Activated naive CD4-positive, alpha-beta T cell treated with anti-CD3 and anti-CD28 coated beads for 36 hours (primary cell): ENCODE data around the gene SYNJ1. TPM values are rescaled to one million over a fixed set of nuclear protein-coding genes. Genes with fewer than 3 reads are reported as not detected.
"Not testable (repeated sequence)": the region's sequence is repeated elsewhere in the genome, so short reads cannot be mapped to it uniquely, and the experiment has no call there.

Experiments used
- CTCF ChIA-PET: fragments of 350-600 bp; sonication (Branson Sonifier 250); formaldehyde crosslinking; loops from one replicate; lab custom pipeline; 2021; ENCODE audit warnings: antibody characterized with exemption; lab: Charles Lee
- DNase-seq: peaks from one replicate; pipeline ENCODE4 v3.0.0-alpha.2; 2020
- H3K27ac Mint-ChIP-seq: one replicate; pipeline ENCODE4 v1.8.0; 2021; ENCODE audit warnings: mild to moderate bottlenecking, mixed read lengths
- H3K27me3 Mint-ChIP-seq: one replicate; pipeline ENCODE4 v1.8.0; 2021; ENCODE audit warnings: low read depth, mixed read lengths
- H3K36me3 Mint-ChIP-seq: one replicate; pipeline ENCODE4 v1.8.0; 2021; ENCODE audit warnings: low read depth, mixed read lengths
- H3K4me1 Mint-ChIP-seq: one replicate; pipeline ENCODE4 v1.8.0; 2021; ENCODE audit warnings: low read depth, mixed read lengths
- H3K4me3 Mint-ChIP-seq: one replicate; pipeline ENCODE4 v1.8.0; 2021; ENCODE audit warnings: mild to moderate bottlenecking, moderate library complexity, mixed read lengths
- H3K9me3 Mint-ChIP-seq: one replicate; pipeline ENCODE4 v1.8.0; 2021; ENCODE audit warnings: mixed read lengths
- intact Hi-C: fragments of 100-400 bp; cut with micrococcal nuclease; formaldehyde crosslinking; loops from one replicate; pipeline ENCODE4 v1.15.1; 2023
- total RNA-seq, 2 experiments: library from RNA; stranded (reverse); gene quantifications; one replicate each; pipeline ENCODE4 v1.2.3, GENCODE V29; 2021

Gene SYNJ1, protein sequence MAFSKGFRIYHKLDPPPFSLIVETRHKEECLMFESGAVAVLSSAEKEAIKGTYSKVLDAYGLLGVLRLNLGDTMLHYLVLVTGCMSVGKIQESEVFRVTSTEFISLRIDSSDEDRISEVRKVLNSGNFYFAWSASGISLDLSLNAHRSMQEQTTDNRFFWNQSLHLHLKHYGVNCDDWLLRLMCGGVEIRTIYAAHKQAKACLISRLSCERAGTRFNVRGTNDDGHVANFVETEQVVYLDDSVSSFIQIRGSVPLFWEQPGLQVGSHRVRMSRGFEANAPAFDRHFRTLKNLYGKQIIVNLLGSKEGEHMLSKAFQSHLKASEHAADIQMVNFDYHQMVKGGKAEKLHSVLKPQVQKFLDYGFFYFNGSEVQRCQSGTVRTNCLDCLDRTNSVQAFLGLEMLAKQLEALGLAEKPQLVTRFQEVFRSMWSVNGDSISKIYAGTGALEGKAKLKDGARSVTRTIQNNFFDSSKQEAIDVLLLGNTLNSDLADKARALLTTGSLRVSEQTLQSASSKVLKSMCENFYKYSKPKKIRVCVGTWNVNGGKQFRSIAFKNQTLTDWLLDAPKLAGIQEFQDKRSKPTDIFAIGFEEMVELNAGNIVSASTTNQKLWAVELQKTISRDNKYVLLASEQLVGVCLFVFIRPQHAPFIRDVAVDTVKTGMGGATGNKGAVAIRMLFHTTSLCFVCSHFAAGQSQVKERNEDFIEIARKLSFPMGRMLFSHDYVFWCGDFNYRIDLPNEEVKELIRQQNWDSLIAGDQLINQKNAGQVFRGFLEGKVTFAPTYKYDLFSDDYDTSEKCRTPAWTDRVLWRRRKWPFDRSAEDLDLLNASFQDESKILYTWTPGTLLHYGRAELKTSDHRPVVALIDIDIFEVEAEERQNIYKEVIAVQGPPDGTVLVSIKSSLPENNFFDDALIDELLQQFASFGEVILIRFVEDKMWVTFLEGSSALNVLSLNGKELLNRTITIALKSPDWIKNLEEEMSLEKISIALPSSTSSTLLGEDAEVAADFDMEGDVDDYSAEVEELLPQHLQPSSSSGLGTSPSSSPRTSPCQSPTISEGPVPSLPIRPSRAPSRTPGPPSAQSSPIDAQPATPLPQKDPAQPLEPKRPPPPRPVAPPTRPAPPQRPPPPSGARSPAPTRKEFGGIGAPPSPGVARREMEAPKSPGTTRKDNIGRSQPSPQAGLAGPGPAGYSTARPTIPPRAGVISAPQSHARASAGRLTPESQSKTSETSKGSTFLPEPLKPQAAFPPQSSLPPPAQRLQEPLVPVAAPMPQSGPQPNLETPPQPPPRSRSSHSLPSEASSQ (N-terminal part only)
- 10 to 100 TPM in 1 of 2 experiments, 1 to 10 TPM in 1; 7.4 to 10.9 TPM for total RNA-seq

DNA sequence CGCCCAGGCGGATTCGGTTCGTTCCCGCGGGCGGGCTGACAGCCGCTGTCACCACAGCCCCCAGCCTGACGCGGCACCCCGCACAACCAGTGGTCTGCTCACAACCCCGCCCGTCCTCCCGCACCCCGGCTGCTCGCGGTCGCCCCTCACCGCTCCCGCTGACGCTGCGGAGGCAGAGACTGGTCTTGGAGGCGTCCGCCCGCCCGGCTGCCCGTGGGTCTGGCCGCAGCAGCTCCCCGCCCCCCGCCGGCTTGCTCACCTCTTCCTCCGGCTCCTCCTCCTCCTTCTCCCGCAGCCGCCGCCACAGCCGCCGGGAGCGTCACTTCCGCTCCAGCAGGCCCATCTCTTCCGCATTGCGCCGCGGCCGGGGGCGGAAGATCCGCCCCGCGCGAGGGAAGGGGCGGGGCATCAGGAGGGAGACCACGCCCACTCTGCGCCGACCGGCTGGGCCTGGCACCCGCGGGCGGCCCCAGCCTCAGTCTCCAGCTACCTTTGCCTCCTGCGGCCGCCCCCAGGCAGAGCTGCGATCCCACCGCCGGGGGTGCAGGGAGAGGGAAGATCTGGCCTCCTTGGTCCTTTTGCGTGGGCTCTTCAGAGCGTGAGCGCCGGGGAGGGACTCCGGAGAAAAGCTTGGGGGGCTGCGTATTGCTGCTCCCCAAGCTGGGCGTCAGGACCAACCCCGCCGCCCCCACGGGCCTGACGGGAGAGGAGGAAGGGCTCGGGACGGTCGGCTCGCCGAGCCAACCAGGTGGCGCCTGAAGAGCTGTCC lies at the start of gene SYNJ1:
Gene SYNJ1 (minus strand): TSS at position 327 of the 769 bp plus-strand sequence. CDS start 1,118 bp downstream, outside the sequence.
- peaks cover 45% of the 10 kb centered on the region for H3K4me1 Mint-ChIP-seq
- H3K4me3 Mint-ChIP-seq, result peak within 1 kb of the TSS; percentile 96
- no peaks in the 10 kb centered on the region for H3K27me3 Mint-ChIP-seq
- H3K9me3 Mint-ChIP-seq, result no peaks in the 10 kb centered on the region
- peak; percentile 94 for DNase-seq
- CTCF ChIA-PET, result interaction anchor here (0.7 to 1.0 kb wide), 2 partner anchors 33 to 77 kb away, joined by 3 read pairs; no protein-coding TSS in a partner anchor
- intact Hi-C loops, result loop anchor here (1.0 to 5.0 kb wide), 10 partner anchors 44 to 914 kb away; partner anchors contain the start of genes CFAP298, CRYZL1, EVA1C and GART
- H3K36me3 Mint-ChIP-seq, result peaks cover 10% of the 10 kb centered on the region
- H3K27ac Mint-ChIP-seq, result peak within 1 kb of the TSS; percentile 88

DNA sequence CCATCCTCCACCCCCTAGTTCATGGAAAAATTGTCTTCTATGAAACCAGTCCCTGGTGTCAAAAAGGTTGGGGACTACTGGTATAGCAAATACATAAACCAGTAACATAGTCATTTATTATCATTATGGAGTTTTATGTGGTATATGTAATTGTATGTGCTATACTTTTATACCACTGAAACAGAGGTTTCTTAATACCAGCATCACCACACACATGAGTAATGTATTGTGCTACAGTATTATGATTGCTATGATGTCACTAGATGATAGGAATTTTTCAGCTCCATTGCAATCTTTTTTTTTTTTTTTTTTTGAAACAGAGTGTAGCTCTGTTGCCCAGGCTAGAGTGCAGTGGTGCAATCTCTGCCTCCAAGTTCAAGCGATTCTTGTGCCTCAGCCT lies 49.5 kb upstream of the SYNJ1 start:
- Mint-ChIP-seq H3K27me3 (no peaks in the 10 kb centered on the region), H3K9me3 (no peaks in the 10 kb centered on the region), H3K4me3 (no peak overlapping the region), H3K27ac (no peak overlapping the region), H3K36me3 (no peaks in the 10 kb centered on the region), H3K4me1 (peaks cover 24% of the 10 kb centered on the region)
- intact Hi-C loops, result no loop called here
- CTCF ChIA-PET, result interaction anchor here (0.6 to 0.8 kb wide), 3 partner anchors 31 to 900 kb away, joined by 3 read pairs; no protein-coding TSS in a partner anchor
- no peak for DNase-seq

DNA sequence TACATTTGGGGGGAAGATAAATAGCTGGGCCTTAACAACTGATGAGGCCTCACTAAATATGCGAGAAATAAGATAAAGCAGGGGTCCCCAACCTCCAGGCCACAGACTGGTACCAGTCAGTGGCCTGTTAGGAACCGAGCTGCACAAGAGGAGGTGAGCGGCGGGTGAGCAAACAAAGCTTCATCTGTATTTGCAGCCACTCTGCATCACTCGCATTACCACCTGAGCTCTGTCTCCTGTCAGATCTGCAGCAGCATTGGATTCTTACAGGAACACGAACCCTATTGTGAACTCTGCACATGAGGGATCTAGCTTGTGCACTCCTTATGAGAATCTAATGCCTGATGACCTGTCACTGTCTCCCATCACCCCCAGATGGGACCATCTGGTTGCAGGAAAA lies 48.9 kb upstream of the SYNJ1 start:
- H3K9me3 Mint-ChIP-seq, result no peaks in the 10 kb centered on the region
- no peaks in the 10 kb centered on the region for H3K27me3 Mint-ChIP-seq
- H3K36me3 Mint-ChIP-seq, result peaks cover 3% of the 10 kb centered on the region
- CTCF ChIA-PET, result interaction anchor here (0.6 to 0.8 kb wide), 2 partner anchors 32 to 93 kb away, joined by 3 to 4 read pairs; no protein-coding TSS in a partner anchor
- no peak overlapping the region for H3K27ac Mint-ChIP-seq
- no peak overlapping the region for H3K4me3 Mint-ChIP-seq
- H3K4me1 Mint-ChIP-seq, result peaks cover 21% of the 10 kb centered on the region
- no peak for DNase-seq
- intact Hi-C loops, result no loop called here

DNA sequence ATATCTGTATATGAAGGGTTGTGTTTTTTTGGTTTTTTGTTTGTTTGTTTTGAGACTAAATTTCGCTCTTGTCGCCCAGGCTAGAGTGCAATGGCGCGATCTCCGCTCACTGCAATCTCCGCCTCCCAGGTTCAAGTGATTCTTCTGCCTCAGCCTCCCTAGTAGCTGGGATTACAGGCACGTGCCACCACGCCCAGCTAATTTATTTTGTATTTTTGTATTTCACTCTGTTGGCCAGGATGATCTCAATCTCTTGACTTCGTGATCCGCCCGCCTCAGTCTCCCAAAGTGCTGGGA lies 45.2 kb upstream of the SYNJ1 start:
- CTCF ChIA-PET, result interaction anchor here (2.5 kb wide), 1 partner anchor 53 kb away, joined by 11 read pairs; no protein-coding TSS in a partner anchor
- intact Hi-C loops, result loop anchor here (2.0 to 5.0 kb wide), 5 partner anchors 380 to 1041 kb away; partner anchors contain the start of genes ITSN1, SCAF4, TMEM50B and URB1
- Mint-ChIP-seq H3K4me1 (peaks cover 40% of the 10 kb centered on the region), H3K27ac (peak overlapping the region; percentile 99), H3K36me3 (peaks cover 22% of the 10 kb centered on the region), H3K4me3 (peak overlapping the region; percentile 94)
- not testable (repeated sequence) for H3K9me3 Mint-ChIP-seq, H3K27me3 Mint-ChIP-seq, DNase-seq

DNA sequence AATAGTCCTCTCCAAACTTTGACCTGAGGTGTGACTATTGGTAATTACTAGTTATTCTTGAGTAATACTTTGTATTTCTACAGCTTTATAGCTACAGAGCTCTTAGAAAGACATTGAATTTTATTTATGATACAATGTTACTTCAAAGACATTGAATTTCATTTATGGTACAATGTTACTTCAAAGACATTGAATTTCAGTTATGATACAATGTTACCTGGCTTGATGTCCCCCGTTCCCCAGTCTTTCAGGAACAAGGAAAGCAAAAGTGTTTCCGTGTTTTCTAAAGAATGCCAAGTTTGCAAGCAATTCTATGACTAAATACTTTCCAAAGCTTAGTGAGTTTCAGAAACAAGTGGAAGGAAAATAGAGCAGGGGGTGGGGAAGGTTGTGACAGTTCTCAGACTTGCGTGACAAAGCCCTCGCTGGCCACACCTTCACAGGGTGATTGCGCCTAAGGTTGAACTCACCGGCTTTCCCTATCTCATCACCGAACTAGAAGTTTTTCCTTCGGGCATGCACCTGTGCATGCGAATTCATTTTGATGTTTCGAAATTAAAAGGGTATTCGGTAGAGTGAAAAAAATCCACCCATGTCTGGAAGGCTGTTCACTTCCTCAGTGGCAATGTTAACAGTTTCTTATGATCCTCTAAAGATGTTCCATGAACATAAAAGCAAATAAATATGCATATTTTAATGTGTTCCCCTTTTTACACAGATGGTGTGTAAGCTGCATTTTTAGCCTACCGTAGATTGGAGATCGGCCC lies 44.7 kb upstream of the SYNJ1 start:
- Mint-ChIP-seq H3K4me3 (peak overlapping the region; percentile 94), H3K27ac (peak overlapping the region; percentile 99), H3K9me3 (no peaks in the 10 kb centered on the region), H3K4me1 (peaks cover 44% of the 10 kb centered on the region), H3K27me3 (no peaks in the 10 kb centered on the region), H3K36me3 (peaks cover 27% of the 10 kb centered on the region)
- peak; percentile 85 for DNase-seq
- CTCF ChIA-PET, result interaction anchor here (1.5 to 2.5 kb wide), 3 partner anchors 19 to 54 kb away, joined by 4 to 11 read pairs (median 5); no protein-coding TSS in a partner anchor
- intact Hi-C loops, result loop anchor here (1.0 to 5.0 kb wide), 13 partner anchors 34 to 1040 kb away; partner anchors contain the start of genes CFAP298, ITSN1, MIS18A and SCAF4

DNA sequence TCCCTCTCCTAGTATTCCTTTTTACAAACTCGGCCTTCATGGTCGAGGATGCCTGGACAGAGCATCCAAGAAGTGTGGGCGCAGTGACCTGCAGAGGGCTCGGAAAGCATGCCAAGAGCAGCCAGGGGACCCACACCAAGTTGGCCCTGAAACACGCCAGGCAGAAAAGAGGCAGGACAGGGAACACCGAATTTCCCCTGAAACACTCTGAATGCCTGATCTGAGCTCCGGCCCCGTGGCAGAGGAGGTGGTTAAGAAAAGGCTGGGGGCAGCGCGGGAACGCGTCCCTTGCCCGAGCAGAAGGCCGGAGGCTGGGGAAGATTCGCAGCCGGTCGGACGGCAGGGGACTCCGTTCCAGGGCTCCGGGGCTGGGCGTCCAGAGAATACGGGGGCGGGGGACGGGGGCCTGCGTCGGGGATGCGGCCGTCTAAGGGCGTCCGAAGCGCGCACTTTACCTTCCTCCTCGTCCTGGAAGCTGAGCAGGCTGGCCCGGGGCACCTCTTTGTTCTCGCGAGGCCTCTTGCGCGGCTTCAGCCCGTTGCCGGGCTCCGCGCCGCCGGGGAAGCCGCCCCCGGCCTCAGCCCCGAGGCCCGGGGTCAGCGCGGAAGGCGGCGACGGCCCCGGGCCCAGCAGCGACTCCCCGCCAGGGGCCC lies 43.2 kb upstream of the SYNJ1 start:
- H3K27me3 Mint-ChIP-seq, result no peaks in the 10 kb centered on the region
- CTCF ChIA-PET, result interaction anchor here (0.6 to 2.5 kb wide), 14 partner anchors 9 to 584 kb away, joined by 3 to 11 read pairs (median 4); no protein-coding TSS in a partner anchor
- no peaks in the 10 kb centered on the region for H3K9me3 Mint-ChIP-seq
- H3K4me3 Mint-ChIP-seq, result peak overlapping the region; percentile 92
- peaks cover 38% of the 10 kb centered on the region for H3K36me3 Mint-ChIP-seq
- intact Hi-C loops, result loop anchor here (1.0 to 5.0 kb wide), 5 partner anchors 358 to 1039 kb away; partner anchors contain the start of genes EVA1C, IFNAR1, SCAF4 and TMEM50B
- peak; percentile 67 for DNase-seq
- peaks cover 54% of the 10 kb centered on the region for H3K4me1 Mint-ChIP-seq
- H3K27ac Mint-ChIP-seq, result peak overlapping the region; percentile 89

DNA sequence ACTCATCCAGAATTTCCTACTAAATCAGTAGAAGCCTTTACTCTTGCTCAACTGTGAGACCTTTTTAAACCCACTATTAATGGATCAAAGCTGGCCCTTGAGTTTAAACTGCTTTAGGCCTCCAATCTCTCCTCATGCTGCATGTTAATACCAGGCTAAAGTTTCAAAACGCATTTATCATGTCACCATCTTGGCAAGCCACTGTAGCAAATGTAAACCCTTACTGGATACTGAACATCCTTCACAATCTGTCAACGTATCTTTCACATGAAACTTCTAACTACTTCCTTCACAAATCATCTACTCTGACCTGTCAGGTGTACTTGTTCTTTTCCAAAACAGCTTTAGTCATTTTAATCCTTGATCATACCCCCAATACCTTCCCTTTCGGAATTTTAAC lies 40.7 kb upstream of the SYNJ1 start:
- Mint-ChIP-seq H3K27me3 (no peaks in the 10 kb centered on the region), H3K36me3 (peaks cover 51% of the 10 kb centered on the region), H3K27ac (no peak overlapping the region), H3K4me1 (peaks cover 65% of the 10 kb centered on the region), H3K4me3 (no peak overlapping the region), H3K9me3 (no peaks in the 10 kb centered on the region)
- DNase-seq, result no peak
- intact Hi-C loops, result no loop called here
- CTCF ChIA-PET, result no interaction called here

DNA sequence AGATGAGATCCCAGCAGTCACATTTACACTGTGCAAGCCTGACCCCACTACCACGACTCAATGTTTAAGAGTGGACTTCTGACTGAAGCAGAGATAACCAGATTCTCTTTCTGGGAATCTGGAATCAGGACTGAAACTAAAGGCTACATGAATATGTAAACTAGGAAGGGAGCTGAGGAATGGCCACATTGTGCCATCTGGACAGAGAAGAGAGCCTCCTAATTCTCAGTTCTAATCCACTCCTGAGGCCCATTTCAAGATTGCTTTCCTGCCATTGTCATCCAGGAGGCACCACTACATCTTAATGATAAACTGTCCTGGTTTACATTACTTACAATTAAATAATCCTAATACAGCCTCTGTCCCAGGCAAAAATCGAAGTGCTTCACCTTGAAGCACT lies 37.2 kb upstream of the SYNJ1 start:
- Mint-ChIP-seq H3K36me3 (peaks cover 67% of the 10 kb centered on the region), H3K27ac (no peak overlapping the region), H3K9me3 (no peaks in the 10 kb centered on the region), H3K4me1 (peaks cover 58% of the 10 kb centered on the region), H3K27me3 (no peaks in the 10 kb centered on the region), H3K4me3 (no peak overlapping the region)
- DNase-seq, result no peak
- intact Hi-C loops, result no loop called here
- CTCF ChIA-PET, result interaction anchor here (1.0 to 1.3 kb wide), 3 partner anchors 9 to 61 kb away, joined by 3 to 5 read pairs (median 5); no protein-coding TSS in a partner anchor

DNA sequence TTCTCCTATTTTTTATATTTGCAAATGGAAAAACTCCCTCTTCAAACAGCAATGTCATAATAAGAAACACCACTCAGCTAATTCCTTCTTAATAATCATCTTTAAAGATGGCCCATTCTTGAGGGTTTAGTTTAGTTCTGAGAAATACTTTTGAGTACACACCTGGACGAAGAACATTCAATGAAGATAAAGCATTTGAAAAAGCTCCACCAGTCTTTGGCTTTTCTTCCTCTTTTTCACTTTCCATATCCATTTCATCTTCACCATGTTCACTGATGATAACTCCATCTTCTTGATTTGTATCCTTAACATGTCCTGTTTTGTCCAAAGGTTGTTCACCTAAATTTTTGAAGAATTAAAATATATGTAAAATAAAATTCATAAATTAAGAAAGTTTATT lies 36.4 kb upstream of the SYNJ1 start:
- H3K36me3 Mint-ChIP-seq, result peaks cover 67% of the 10 kb centered on the region
- intact Hi-C loops, result no loop called here
- no peak overlapping the region for H3K4me3 Mint-ChIP-seq
- CTCF ChIA-PET, result interaction anchor here (0.6 to 1.3 kb wide), 4 partner anchors 10 to 142 kb away, joined by 3 to 5 read pairs (median 4); no protein-coding TSS in a partner anchor
- no peaks in the 10 kb centered on the region for H3K27me3 Mint-ChIP-seq
- DNase-seq, result no peak
- no peaks in the 10 kb centered on the region for H3K9me3 Mint-ChIP-seq
- no peak overlapping the region for H3K27ac Mint-ChIP-seq
- H3K4me1 Mint-ChIP-seq, result peaks cover 49% of the 10 kb centered on the region

DNA sequence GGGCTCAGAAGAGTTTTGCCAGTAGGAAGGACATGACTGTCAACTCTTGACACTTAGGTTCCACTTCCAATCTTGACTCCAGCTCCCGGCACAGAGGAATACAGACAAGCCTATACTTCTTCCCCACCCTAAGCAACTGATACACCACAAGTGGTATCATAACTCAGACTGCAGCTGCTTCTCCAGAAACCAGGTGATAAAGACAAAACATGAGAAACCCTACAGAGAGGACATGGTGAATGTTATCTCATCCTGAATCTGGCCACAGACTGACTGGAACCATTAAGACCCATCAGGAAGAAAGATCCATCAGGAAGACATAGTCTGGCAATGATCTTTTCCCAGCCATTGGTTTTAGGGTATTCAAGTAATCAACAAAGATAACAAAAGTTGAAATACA lies 30.0 kb upstream of the SYNJ1 start:
- H3K4me3 Mint-ChIP-seq, result no peak overlapping the region
- intact Hi-C loops, result no loop called here
- no peaks in the 10 kb centered on the region for H3K9me3 Mint-ChIP-seq
- no peaks in the 10 kb centered on the region for H3K4me1 Mint-ChIP-seq
- H3K27me3 Mint-ChIP-seq, result no peaks in the 10 kb centered on the region
- CTCF ChIA-PET, result interaction anchor here (0.6 to 1.6 kb wide), 4 partner anchors 12 to 150 kb away, joined by 3 to 7 read pairs (median 4); no protein-coding TSS in a partner anchor
- peaks cover 52% of the 10 kb centered on the region for H3K36me3 Mint-ChIP-seq
- no peak overlapping the region for H3K27ac Mint-ChIP-seq
- DNase-seq, result no peak
